OCI-LY7 (cell line): ENCODE measurements around the gene RIC8B. TPM values are rescaled to one million over a fixed set of nuclear protein-coding genes. Genes with fewer than 3 reads are reported as not detected.

Experiments
- BruUV-seq: library from RNA; stranded (reverse); fragments of 400-500 nt; replicated peaks from 2 replicates; lab custom pipeline; 2021; lab: Mats Ljungman, UMichigan
- CTCF ChIA-PET: fragments of 300-600 bp; sonication (Branson Sonifier 250); formaldehyde crosslinking; loops from one replicate; lab custom pipeline; 2022; ENCODE audit warnings: antibody characterized with exemption; ENCODE audit not compliant: unreplicated experiment; lab: Charles Lee
- POLR2A ChIA-PET: fragments of 300-600 bp; sonication (Branson Sonifier 250); formaldehyde crosslinking; loops from one replicate; lab custom pipeline; 2022; ENCODE audit warnings: antibody characterized with exemption; lab: Charles Lee
- DNase-seq: peaks from one replicate; pipeline ENCODE4 v3.0.0-alpha.2; 2015; ENCODE audit warnings: low spot score
- H2AFZ ChIP-seq: fragments of 200-600 bp; sonication (generic), shearing (Covaris generic); 2 replicates; pipeline ENCODE4 v1.6.1; 2014; ENCODE audit warnings: mild to moderate bottlenecking, antibody characterized with exemption, low read length, moderate library complexity
- H3K27ac ChIP-seq: fragments of 200-600 bp; sonication (generic); 2 replicates; pipeline ENCODE4 v1.5.1; 2014; ENCODE audit warnings: mixed run types, low read depth, mild to moderate bottlenecking, moderate library complexity, low read length, inconsistent platforms; ENCODE audit not compliant: poor library complexity, severe bottlenecking
- H3K36me3 ChIP-seq: fragments of 200-600 bp; sonication (generic); 2 replicates; pipeline ENCODE4 v1.6.1; 2014; ENCODE audit warnings: mild to moderate bottlenecking, antibody characterized with exemption, low read length, moderate library complexity, mixed read lengths; ENCODE audit not compliant: insufficient read depth
- H3K4me1 ChIP-seq: fragments of 200-600 bp; sonication (generic); 2 replicates; pipeline ENCODE4 v1.5.1; 2014; ENCODE audit warnings: mild to moderate bottlenecking, low read length; ENCODE audit not compliant: insufficient read depth, poor library complexity, severe bottlenecking
- H3K4me2 ChIP-seq: fragments of 200-600 bp; sonication (generic); 2 replicates; pipeline ENCODE4 v1.6.1; 2014; ENCODE audit warnings: mild to moderate bottlenecking, low read length
- H3K4me3 ChIP-seq: fragments of 200-600 bp; sonication (generic); 2 replicates; pipeline ENCODE4 v1.5.1; 2014; ENCODE audit warnings: mild to moderate bottlenecking, low read depth, low read length; ENCODE audit not compliant: poor library complexity, severe bottlenecking
- H3K79me2 ChIP-seq: fragments of 200-600 bp; sonication (generic); 2 replicates; pipeline ENCODE4 v1.6.1; 2016; ENCODE audit warnings: low read depth, mild to moderate bottlenecking, low read length, moderate library complexity, mixed read lengths; ENCODE audit not compliant: insufficient read depth
- H3K9me2 ChIP-seq: fragments of 200-600 bp; sonication (generic); 2 replicates; pipeline ENCODE4 v1.6.1; 2016; ENCODE audit warnings: mild to moderate bottlenecking, low read length, mixed read lengths; ENCODE audit not compliant: insufficient read depth
- H3K9me3 ChIP-seq: fragments of 200-600 bp; sonication (generic); 2 replicates; pipeline ENCODE4 v1.6.1; 2014; ENCODE audit warnings: mild to moderate bottlenecking, mixed run types, low read length, mixed read lengths
- H4K20me1 ChIP-seq: fragments of 200-600 bp; sonication (generic); 2 replicates; pipeline ENCODE4 v1.6.1; 2014; ENCODE audit warnings: mild to moderate bottlenecking, antibody characterized with exemption, low read length, moderate library complexity, mixed read lengths; ENCODE audit not compliant: insufficient read depth
- EZH2phosphoT487 ChIP-seq: fragments of 200-600 bp; sonication (generic); IDR thresholded peaks from 2 replicates; pipeline ENCODE4 v1.6.1; 2018; ENCODE audit warnings: low read depth, borderline replicate concordance, mild to moderate bottlenecking, mixed run types, antibody characterized with exemption, low read length, moderate library complexity, mixed read lengths
- intact Hi-C: fragments of 100-400 bp; cut with micrococcal nuclease; formaldehyde crosslinking; loops from one replicate; pipeline ENCODE4 v1.10.0; 2022; ENCODE audit not compliant: unreplicated experiment
- total RNA-seq, 2 experiments: library from RNA; depleted of rRNA in 1 of 2; stranded (reverse); fragments of >200 nt in 1 of 2; shearing (Covaris generic) in 1 of 2; gene quantifications; 2 replicates each; pipeline ENCODE4 v1.2.3, GENCODE V29; 2014 to 2022
- TF ChIP-seq, protein P1 (sequence below): fragments of 200-600 bp; sonication (generic); conservative IDR thresholded peaks from 2 replicates; pipeline ENCODE4 v1.5.1; 2014; ENCODE audit warnings: mild to moderate bottlenecking, antibody characterized with exemption, low read length, moderate library complexity, mixed read lengths

The RIC8B gene
- total RNA-seq, 2 experiments from 2014 or later = 9.6 TPM; not detected in 1

DNA sequence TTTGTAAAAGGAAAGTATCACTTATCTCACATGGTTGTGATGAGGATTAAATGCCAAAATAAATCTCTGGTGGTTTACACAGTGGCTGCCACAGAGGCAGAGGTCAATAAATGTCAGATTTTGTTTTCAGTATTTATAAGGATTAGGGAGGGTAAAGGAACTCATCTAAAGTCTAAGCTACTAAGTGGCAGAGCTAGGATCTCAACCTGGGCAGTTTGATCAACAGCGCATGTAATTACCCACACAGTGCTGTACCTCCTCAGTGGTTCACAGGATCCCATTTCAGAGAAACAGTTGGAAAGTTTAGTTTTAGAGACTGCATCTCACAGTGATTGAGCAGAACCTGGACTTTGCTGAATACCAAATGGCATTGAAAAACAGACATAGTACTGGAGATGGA is 44.9 kb upstream of the RIC8B start:
- H3K27ac ChIP-seq = no peak overlapping the region
- no peak for TF ChIP-seq EZH2phosphoT487
- H3K79me2 ChIP-seq = no peaks in the 10 kb centered on the region
- H2AFZ ChIP-seq = no peak overlapping the region
- CTCF ChIA-PET = no interaction called here
- no peaks in the 10 kb centered on the region for H4K20me1 ChIP-seq
- H3K9me2 ChIP-seq = no peaks in the 10 kb centered on the region
- no peak overlapping the region for H3K4me2 ChIP-seq
- POLR2A ChIA-PET = interaction anchor here (0.6 kb wide), 1 partner anchor 30 kb away, joined by 3 read pairs; no protein-coding TSS in a partner anchor
- no peaks in the 10 kb centered on the region for H3K9me3 ChIP-seq
- intact Hi-C loops = no loop called here
- H3K4me1 ChIP-seq = no peaks in the 10 kb centered on the region
- no peaks in the 10 kb centered on the region for H3K36me3 ChIP-seq
- DNase-seq = no peak
- no TSS peak for BruUV-seq
- no peak overlapping the region for H3K4me3 ChIP-seq

DNA sequence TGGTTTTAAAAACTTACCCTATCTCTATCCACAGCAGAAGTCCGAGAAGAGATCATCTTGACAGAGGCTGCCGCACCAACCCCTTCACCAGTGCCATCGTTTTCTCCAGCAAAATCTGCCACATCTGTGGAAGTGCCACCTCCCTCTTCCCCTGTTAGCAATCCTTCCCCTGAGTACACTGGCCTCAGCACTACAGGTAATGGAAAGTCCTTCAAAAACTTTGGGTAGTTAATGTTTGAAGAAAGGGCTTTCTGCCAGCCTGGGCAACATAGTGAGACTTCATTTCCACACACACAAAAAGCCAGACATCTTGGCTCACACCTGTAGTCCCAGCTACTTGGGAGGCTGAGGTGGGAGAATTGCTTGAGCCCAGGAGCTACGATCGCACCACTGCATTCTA is 41.6 kb upstream of the RIC8B start:
- no TSS peak for BruUV-seq
- Histone ChIP-seq H3K4me3 (no peak overlapping the region), H3K9me3 (no peaks in the 10 kb centered on the region), H3K36me3 (no peaks in the 10 kb centered on the region), H3K4me2 (no peak overlapping the region), H3K79me2 (no peaks in the 10 kb centered on the region), H4K20me1 (no peaks in the 10 kb centered on the region), H3K9me2 (no peaks in the 10 kb centered on the region), H3K27ac (no peak overlapping the region), H2AFZ (no peak overlapping the region), H3K4me1 (no peaks in the 10 kb centered on the region)
- POLR2A ChIA-PET = no interaction called here
- no peak for TF ChIP-seq EZH2phosphoT487
- TF ChIP-seq, protein P1, sequence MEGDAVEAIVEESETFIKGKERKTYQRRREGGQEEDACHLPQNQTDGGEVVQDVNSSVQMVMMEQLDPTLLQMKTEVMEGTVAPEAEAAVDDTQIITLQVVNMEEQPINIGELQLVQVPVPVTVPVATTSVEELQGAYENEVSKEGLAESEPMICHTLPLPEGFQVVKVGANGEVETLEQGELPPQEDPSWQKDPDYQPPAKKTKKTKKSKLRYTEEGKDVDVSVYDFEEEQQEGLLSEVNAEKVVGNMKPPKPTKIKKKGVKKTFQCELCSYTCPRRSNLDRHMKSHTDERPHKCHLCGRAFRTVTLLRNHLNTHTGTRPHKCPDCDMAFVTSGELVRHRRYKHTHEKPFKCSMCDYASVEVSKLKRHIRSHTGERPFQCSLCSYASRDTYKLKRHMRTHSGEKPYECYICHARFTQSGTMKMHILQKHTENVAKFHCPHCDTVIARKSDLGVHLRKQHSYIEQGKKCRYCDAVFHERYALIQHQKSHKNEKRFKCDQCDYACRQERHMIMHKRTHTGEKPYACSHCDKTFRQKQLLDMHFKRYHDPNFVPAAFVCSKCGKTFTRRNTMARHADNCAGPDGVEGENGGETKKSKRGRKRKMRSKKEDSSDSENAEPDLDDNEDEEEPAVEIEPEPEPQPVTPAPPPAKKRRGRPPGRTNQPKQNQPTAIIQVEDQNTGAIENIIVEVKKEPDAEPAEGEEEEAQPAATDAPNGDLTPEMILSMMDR = no peak
- intact Hi-C loops = no loop called here
- DNase-seq = no peak
- CTCF ChIA-PET = no interaction called here

DNA sequence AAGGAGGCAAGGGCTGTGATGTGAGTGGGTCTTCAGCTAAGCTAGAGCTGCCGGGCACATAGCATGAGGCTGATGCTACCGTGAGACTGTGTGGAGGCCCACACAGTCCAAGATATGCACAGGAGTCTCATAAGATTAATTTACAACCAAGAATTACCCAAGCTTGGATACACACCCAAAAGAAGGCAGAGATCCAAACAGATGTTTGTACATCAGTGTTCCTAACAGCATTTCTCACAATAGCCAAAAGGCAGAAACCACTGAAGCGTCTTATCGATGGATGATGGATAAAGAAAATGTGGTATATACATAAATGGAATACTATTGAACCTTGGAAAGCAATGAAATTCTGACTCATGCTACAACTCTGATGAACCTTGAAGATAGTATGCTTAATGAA is 40.8 kb upstream of the RIC8B start:
- H3K36me3 ChIP-seq = no peaks in the 10 kb centered on the region
- H3K4me1 ChIP-seq = no peaks in the 10 kb centered on the region
- H3K4me2 ChIP-seq = no peak overlapping the region
- H3K9me3 ChIP-seq = no peaks in the 10 kb centered on the region
- no peaks in the 10 kb centered on the region for H3K79me2 ChIP-seq
- no peak overlapping the region for H3K27ac ChIP-seq
- no peaks in the 10 kb centered on the region for H3K9me2 ChIP-seq
- no peak overlapping the region for H2AFZ ChIP-seq
- TF ChIP-seq, protein P1 = no peak
- TF ChIP-seq EZH2phosphoT487 = no peak
- ChIA-PET POLR2A (no interaction called here), CTCF (no interaction called here)
- no peaks in the 10 kb centered on the region for H4K20me1 ChIP-seq
- intact Hi-C loops = no loop called here
- DNase-seq = no peak
- H3K4me3 ChIP-seq = no peak overlapping the region
- no TSS peak for BruUV-seq
